Neural cell (in vitro differentiated cells): Measurements from ENCODE around the gene OR51B6. TPM values are rescaled to one million over a fixed set of nuclear protein-coding genes. Genes with fewer than 3 reads are reported as not detected.
"Not testable (repeated sequence)": the region's sequence is repeated elsewhere in the genome, so short reads cannot be mapped to it uniquely, and the experiment has no call there.

Experiments
- H2AFZ ChIP-seq: fragments of 200-600, 300-800 bp; sonication (generic), shearing (Covaris generic); 2 replicates; pipeline ENCODE4 v1.6.0; 2014; ENCODE audit warnings: low read depth, mild to moderate bottlenecking, antibody characterized with exemption, low read length, moderate library complexity
- H3F3A ChIP-seq: fragments of 200-600 bp; shearing (Covaris generic); 2 replicates; pipeline ENCODE4 v1.6.1; 2016; ENCODE audit warnings: mild to moderate bottlenecking, moderate library complexity, mixed read lengths, antibody characterized with exemption, low read length; ENCODE audit not compliant: insufficient read depth, poor library complexity, severe bottlenecking
- H3K27ac ChIP-seq: fragments of 200-600, 300-800 bp; sonication (generic), shearing (Covaris generic); 2 replicates; pipeline ENCODE4 v1.5.1; 2014; ENCODE audit warnings: mild to moderate bottlenecking, low read length, moderate library complexity
- H3K27me3 ChIP-seq: fragments of 300-800, 200-600 bp; sonication (generic), shearing (Covaris generic); 2 replicates; pipeline ENCODE4 v1.6.0; 2014; ENCODE audit warnings: mild to moderate bottlenecking, low read depth, low read length, moderate library complexity; ENCODE audit not compliant: insufficient read depth
- H3K36me3 ChIP-seq: fragments of 300-800, 200-600 bp; sonication (generic), shearing (Covaris generic); 2 replicates; pipeline ENCODE4 v1.5.1; 2014; ENCODE audit warnings: mild to moderate bottlenecking, antibody characterized with exemption, low read length, moderate library complexity; ENCODE audit not compliant: insufficient read depth
- H3K4me2 ChIP-seq: fragments of 300-800, 200-600 bp; sonication (generic), shearing (Covaris generic); 2 replicates; pipeline ENCODE4 v1.6.0; 2014; ENCODE audit warnings: mild to moderate bottlenecking, low read length
- H3K4me3 ChIP-seq: fragments of 300-800, 200-600 bp; sonication (generic), shearing (Covaris generic); 2 replicates; pipeline ENCODE4 v1.5.1; 2014; ENCODE audit warnings: mild to moderate bottlenecking, low read length, moderate library complexity
- H3K79me2 ChIP-seq: fragments of 200-600 bp; shearing (Covaris generic); replicated peaks from 2 replicates; pipeline ENCODE4 v1.6.0; 2014; ENCODE audit warnings: mild to moderate bottlenecking, low read length, moderate library complexity; ENCODE audit not compliant: insufficient read depth
- H3K9ac ChIP-seq: fragments of 300-800, 200-600 bp; sonication (generic), shearing (Covaris generic); 2 replicates; pipeline ENCODE4 v1.6.1; 2016; ENCODE audit warnings: mild to moderate bottlenecking, low read length, mixed read lengths
- H3K9me2 ChIP-seq: fragments of 200-600 bp; shearing (Covaris generic); 2 replicates; pipeline ENCODE4 v1.6.1; 2016; ENCODE audit warnings: mild to moderate bottlenecking, low read length, mixed read lengths; ENCODE audit not compliant: insufficient read depth
- H3K9me3 ChIP-seq: fragments of 200-600, 300-800 bp; sonication (generic), shearing (Covaris generic); 2 replicates; pipeline ENCODE4 v1.6.1; 2016; ENCODE audit warnings: mild to moderate bottlenecking, mixed run types, low read length, moderate library complexity, mixed read lengths
- H4K20me1 ChIP-seq: fragments of 200-600 bp; shearing (Covaris generic); 2 replicates; pipeline ENCODE4 v1.6.1; 2016; ENCODE audit warnings: mild to moderate bottlenecking, mixed run types; ENCODE audit not compliant: insufficient read depth
- CTCF ChIP-seq: fragments of 450-650 bp; IDR thresholded peaks from 2 replicates; pipeline ENCODE4 v1.5.1; 2014; ENCODE audit warnings: antibody characterized with exemption, mild to moderate bottlenecking, moderate library complexity; ENCODE audit not compliant: poor library complexity, severe bottlenecking
- EP300 ChIP-seq: fragments of 450-650 bp; conservative IDR thresholded peaks from 2 replicates; pipeline ENCODE4 v1.6.1; 2014; ENCODE audit warnings: antibody characterized with exemption, mild to moderate bottlenecking, moderate library complexity; ENCODE audit not compliant: poor library complexity, severe bottlenecking
- EZH2 ChIP-seq: fragments of 200-600, 300-800 bp; shearing (Covaris generic), sonication (generic); IDR thresholded peaks from 2 replicates; pipeline ENCODE4 v1.6.1; 2014; ENCODE audit warnings: antibody characterized with exemption, low read length, borderline replicate concordance, mild to moderate bottlenecking; ENCODE audit not compliant: insufficient read depth, poor library complexity, severe bottlenecking
- MXI1 ChIP-seq: fragments of 450-650 bp; conservative IDR thresholded peaks from 2 replicates; pipeline ENCODE4 v1.6.1; 2014; ENCODE audit warnings: antibody characterized with exemption, mild to moderate bottlenecking; ENCODE audit not compliant: poor library complexity, severe bottlenecking
- POLR2AphosphoS5 ChIP-seq: IDR thresholded peaks from 2 replicates; pipeline ENCODE4 v1.6.1; 2012
- RAD21 ChIP-seq: fragments of 450-650 bp; conservative IDR thresholded peaks from 2 replicates; pipeline ENCODE4 v1.6.1; 2014; ENCODE audit warnings: antibody characterized with exemption, mild to moderate bottlenecking, moderate library complexity
- REST ChIP-seq: IDR thresholded peaks from 2 replicates; pipeline ENCODE4 v1.6.1; 2012; ENCODE audit warnings: borderline replicate concordance
- SMC3 ChIP-seq: fragments of 450-650 bp; conservative IDR thresholded peaks from 2 replicates; pipeline ENCODE4 v1.6.1; 2014; ENCODE audit warnings: antibody characterized with exemption, mild to moderate bottlenecking, moderate library complexity; ENCODE audit not compliant: poor library complexity
- TAF1 ChIP-seq: IDR thresholded peaks from 2 replicates; pipeline ENCODE4 v1.6.1; 2012; ENCODE audit warnings: low read depth
- polyA plus RNA-seq: library from polyadenylated mRNA; depleted of rRNA; stranded (reverse); fragments of >200 nt; gene quantifications from 2 replicates; pipeline ENCODE4 v1.2.3, GENCODE V29; 2014

OR51B6 gene
- polyA plus RNA-seq, 1 donor from 2014 or later: not detected

- Histone ChIP-seq H3K9ac (no peak overlapping the region), H3K27ac (no peak overlapping the region), H3K27me3 (no peaks in the 10 kb centered on the region), H3K36me3 (no peaks in the 10 kb centered on the region), H3F3A (no peaks in the 10 kb centered on the region), H3K9me3 (no peaks in the 10 kb centered on the region), H2AFZ (no peak overlapping the region), H3K4me2 (no peak overlapping the region), H3K4me3 (no peak overlapping the region), H3K9me2 (no peaks in the 10 kb centered on the region), H3K79me2 (no peaks in the 10 kb centered on the region), H4K20me1 (no peaks in the 10 kb centered on the region)
- TF ChIP-seq REST: no peak
- no peak for TF ChIP-seq EP300
- TF ChIP-seq POLR2AphosphoS5: no peak
- no peak for TF ChIP-seq CTCF
- no peak for TF ChIP-seq SMC3
- no peak for TF ChIP-seq TAF1
- no peak for TF ChIP-seq MXI1
These were observed 12.9 kb downstream of the OR51B6 start for GRCh38 chr11:5364214-5364613.

- not testable (repeated sequence) for H3K36me3 ChIP-seq, H3K79me2 ChIP-seq, H3K9me2 ChIP-seq, H3K4me2 ChIP-seq, H3F3A ChIP-seq, H3K27me3 ChIP-seq, H3K9me3 ChIP-seq, H3K4me3 ChIP-seq, H2AFZ ChIP-seq, H3K27ac ChIP-seq, H3K9ac ChIP-seq, H4K20me1 ChIP-seq
These were observed 15.1 kb downstream of the OR51B6 start for GRCh38 chr11:5366365-5366764.

GRCh38 chr11:5366856-5367255, 15.5 kb downstream of the OR51B6 start:
- H3K4me3 ChIP-seq: no peak overlapping the region
- TF ChIP-seq REST (no peak), EZH2 (no peak), SMC3 (no peak), RAD21 (no peak), TAF1 (no peak), POLR2AphosphoS5 (no peak), EP300 (no peak), MXI1 (no peak), CTCF (no peak)
- no peak overlapping the region for H3K9ac ChIP-seq
- no peaks in the 10 kb centered on the region for H3F3A ChIP-seq
- H4K20me1 ChIP-seq: no peaks in the 10 kb centered on the region
- no peak overlapping the region for H3K27ac ChIP-seq
- no peaks in the 10 kb centered on the region for H3K36me3 ChIP-seq
- no peak overlapping the region for H3K4me2 ChIP-seq
- H3K79me2 ChIP-seq: no peaks in the 10 kb centered on the region
- no peaks in the 10 kb centered on the region for H3K9me2 ChIP-seq
- H2AFZ ChIP-seq: no peak overlapping the region
- H3K9me3 ChIP-seq: no peaks in the 10 kb centered on the region
- no peaks in the 10 kb centered on the region for H3K27me3 ChIP-seq
